BLaER1 (cell line): ENCODE measurements around the gene EPHA7.

Source experiments
- H3K27ac ChIP-seq: shearing (Covaris generic); formaldehyde crosslinking; 2 replicates; pipeline ENCODE4 v1.8.1; 2022
- H3K27me3 ChIP-seq: shearing (Covaris generic); formaldehyde crosslinking; 2 replicates; pipeline ENCODE4 v1.8.1; 2022
- H3K36me3 ChIP-seq: shearing (Covaris generic); formaldehyde crosslinking; 2 replicates; pipeline ENCODE4 v1.8.1; 2022
- H3K4me1 ChIP-seq: shearing (Covaris generic); formaldehyde crosslinking; 2 replicates; pipeline ENCODE4 v1.8.1; 2022
- H3K4me2 ChIP-seq: shearing (Covaris generic); formaldehyde crosslinking; 2 replicates; pipeline ENCODE4 v1.8.1; 2022
- H3K4me3 ChIP-seq: shearing (Covaris generic); formaldehyde crosslinking; 2 replicates; pipeline ENCODE4 v1.8.1; 2022
- H3K9ac ChIP-seq: shearing (Covaris generic); formaldehyde crosslinking; 2 replicates; pipeline ENCODE4 v1.8.1; 2022
- H3K9me3 ChIP-seq: shearing (Covaris generic); formaldehyde crosslinking; 2 replicates; pipeline ENCODE4 v1.8.1; 2022
- H4K20me1 ChIP-seq: shearing (Covaris generic); formaldehyde crosslinking; 2 replicates; pipeline ENCODE4 v1.8.1; 2022
- Cebpa-rat ChIP-seq: shearing (Covaris generic); IDR thresholded peaks from 2 replicates; pipeline ENCODE4 v1.8.1; 2022

EPHA7 gene

DNA sequence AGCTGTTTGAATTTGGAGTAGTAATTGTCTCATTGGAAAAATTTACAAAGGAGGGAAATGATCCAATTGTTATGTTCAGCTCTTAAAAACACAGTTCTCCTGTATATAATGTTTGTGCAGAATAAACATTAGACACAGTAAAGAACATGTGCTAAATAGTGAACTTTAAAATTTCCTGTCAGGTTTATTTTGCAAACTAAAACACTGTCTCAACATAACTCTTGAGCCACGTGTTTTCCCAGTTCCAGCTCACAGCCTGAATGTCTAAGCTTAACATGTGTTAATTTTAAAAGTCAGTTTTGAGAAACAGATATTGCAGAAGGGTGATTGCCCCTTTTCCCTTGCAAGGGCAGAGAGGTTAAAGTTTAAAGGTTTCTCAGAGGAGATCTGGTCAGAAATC lies 20.6 kb downstream of the EPHA7 start:
- Histone ChIP-seq H3K4me3 (no peak overlapping the region), H4K20me1 (no peaks in the 10 kb centered on the region), H3K27ac (no peak overlapping the region), H3K4me2 (no peak overlapping the region), H3K4me1 (no peaks in the 10 kb centered on the region), H3K9ac (no peak overlapping the region), H3K9me3 (no peaks in the 10 kb centered on the region), H3K27me3 (no peaks in the 10 kb centered on the region), H3K36me3 (no peaks in the 10 kb centered on the region)
- no peak for TF ChIP-seq Cebpa-rat

DNA sequence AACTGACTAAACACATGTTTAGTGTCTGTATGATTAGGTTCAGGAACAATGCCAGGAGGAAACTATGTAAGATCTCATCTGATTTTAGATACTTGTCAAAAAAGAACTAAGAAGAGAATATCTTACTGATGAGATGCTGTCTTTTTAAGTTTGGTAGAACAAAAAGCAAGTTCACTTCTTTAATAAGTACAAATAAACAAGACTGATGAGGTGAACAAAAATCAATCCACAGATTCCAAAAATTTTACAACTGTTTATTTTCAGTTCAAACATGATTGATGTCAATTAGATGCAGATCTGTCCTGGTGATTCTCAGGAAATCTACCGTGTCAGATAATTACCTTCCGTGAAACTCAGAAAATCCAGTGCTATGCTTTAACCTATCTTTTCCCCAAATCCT lies 24.9 kb downstream of the EPHA7 start:
- H3K9ac ChIP-seq, result no peak overlapping the region
- H3K27me3 ChIP-seq, result no peaks in the 10 kb centered on the region

DNA sequence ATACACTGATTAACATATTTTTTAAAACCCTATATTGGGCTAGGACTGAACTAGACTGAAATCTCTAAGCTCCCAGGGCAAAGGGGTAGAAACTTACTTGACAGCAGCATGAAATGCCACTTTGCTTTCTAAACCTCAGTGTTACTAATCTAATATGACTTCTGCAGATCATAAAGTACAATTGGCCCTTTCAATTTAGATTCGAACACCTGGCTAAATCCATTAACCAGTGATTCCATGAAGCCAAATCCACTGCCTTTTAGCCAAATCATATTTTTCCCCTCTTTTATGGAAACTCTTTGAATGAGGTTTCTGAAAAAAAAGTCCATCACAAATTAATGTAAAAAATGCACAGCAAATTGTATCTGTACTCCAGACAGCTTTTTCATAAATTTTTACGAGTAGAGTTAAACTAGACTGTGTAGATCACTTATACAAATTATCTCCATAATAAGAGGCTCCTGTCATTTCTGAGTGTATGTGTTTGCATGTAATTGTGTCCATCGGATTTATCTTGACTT lies 25.7 kb downstream of the EPHA7 start:
- Histone ChIP-seq H3K4me3 (no peak overlapping the region), H3K9me3 (no peaks in the 10 kb centered on the region), H3K9ac (no peak overlapping the region), H3K36me3 (no peaks in the 10 kb centered on the region), H3K27me3 (no peaks in the 10 kb centered on the region), H3K4me2 (no peak overlapping the region), H3K4me1 (no peaks in the 10 kb centered on the region), H4K20me1 (no peaks in the 10 kb centered on the region), H3K27ac (no peak overlapping the region)
- TF ChIP-seq Cebpa-rat, result no peak

More for the DNA sequence above, 24.9 kb downstream of the EPHA7 start:
- H3K4me1 ChIP-seq, result no peaks in the 10 kb centered on the region
- H3K27ac ChIP-seq, result no peak overlapping the region
- no peak for TF ChIP-seq Cebpa-rat
- no peak overlapping the region for H3K4me3 ChIP-seq
- H3K36me3 ChIP-seq, result no peaks in the 10 kb centered on the region
- no peaks in the 10 kb centered on the region for H4K20me1 ChIP-seq
- H3K9me3 ChIP-seq, result no peaks in the 10 kb centered on the region
- H3K4me2 ChIP-seq, result no peak overlapping the region

DNA sequence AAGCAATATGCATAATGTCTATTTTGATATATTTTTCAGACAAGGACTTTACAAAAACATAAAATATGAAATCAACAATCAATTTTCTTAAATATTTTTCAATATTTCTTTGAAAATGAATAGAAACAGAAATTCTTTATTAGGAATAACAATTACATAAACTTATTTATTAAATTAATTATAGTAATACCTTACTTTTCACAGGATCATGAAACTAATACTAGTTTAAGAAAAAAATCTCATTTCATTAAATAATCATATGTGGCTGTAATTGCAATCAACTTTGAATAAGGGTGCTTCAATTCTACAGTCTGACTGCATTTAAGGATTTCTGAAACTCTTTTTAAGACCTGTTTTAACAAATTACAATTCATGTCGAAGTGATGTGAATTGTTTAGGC lies 26.6 kb downstream of the EPHA7 start:
- Histone ChIP-seq H3K27me3 (no peaks in the 10 kb centered on the region), H3K27ac (no peak overlapping the region)

DNA sequence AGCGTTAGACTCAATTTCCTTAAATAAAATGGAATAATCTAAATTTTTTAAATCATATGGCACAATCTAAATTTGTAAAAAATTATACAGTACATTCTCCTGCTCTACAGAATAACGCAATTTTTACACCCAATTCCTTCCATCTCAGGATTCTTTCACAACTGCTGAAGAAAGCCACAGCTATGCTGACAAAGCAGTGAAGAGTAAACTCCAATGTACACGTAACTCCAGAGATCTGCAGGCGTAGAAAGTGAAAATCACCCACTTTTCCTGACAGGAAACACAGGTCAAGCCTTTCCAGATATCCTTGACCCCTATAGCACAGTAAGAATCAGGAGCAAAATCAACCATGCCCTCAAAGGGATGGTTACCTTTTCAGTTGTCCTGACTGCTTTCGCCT lies 27.4 kb downstream of the EPHA7 start:
- Histone ChIP-seq H3K9me3 (no peaks in the 10 kb centered on the region), H3K4me1 (no peaks in the 10 kb centered on the region), H3K27ac (no peak overlapping the region), H4K20me1 (no peaks in the 10 kb centered on the region), H3K36me3 (no peaks in the 10 kb centered on the region), H3K9ac (no peak overlapping the region), H3K4me3 (no peak overlapping the region), H3K4me2 (no peak overlapping the region), H3K27me3 (no peaks in the 10 kb centered on the region)
- no peak for TF ChIP-seq Cebpa-rat

More for the DNA sequence above, 26.6 kb downstream of the EPHA7 start:
- no peak overlapping the region for H3K9ac ChIP-seq
- no peaks in the 10 kb centered on the region for H3K9me3 ChIP-seq
- H3K4me3 ChIP-seq, result no peak overlapping the region
- no peak overlapping the region for H3K4me2 ChIP-seq
- H3K36me3 ChIP-seq, result no peaks in the 10 kb centered on the region
- no peaks in the 10 kb centered on the region for H4K20me1 ChIP-seq
- no peaks in the 10 kb centered on the region for H3K4me1 ChIP-seq
- TF ChIP-seq Cebpa-rat, result no peak

DNA sequence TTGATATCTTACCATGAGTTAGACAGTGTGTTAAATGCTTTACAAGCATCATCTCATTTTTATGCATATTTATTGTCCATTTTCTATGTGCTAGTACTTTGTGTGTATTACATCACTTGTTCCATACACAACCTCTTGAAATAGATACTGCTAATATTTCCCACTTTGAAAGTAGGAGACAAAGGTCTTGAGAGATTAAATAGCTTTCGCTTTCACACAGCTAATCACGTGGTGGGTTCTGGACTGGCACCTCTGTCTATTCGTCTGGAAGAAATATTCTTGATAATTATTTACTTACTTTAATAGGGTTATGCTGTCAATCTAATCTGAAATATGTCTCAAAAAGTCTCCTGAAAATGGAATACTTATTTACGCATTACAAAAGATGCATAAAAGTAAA lies 30.2 kb downstream of the EPHA7 start:
- TF ChIP-seq Cebpa-rat, result no peak
- Histone ChIP-seq H3K36me3 (no peaks in the 10 kb centered on the region), H3K9me3 (no peaks in the 10 kb centered on the region), H3K4me3 (no peak overlapping the region), H3K4me2 (no peak overlapping the region), H3K9ac (no peak overlapping the region), H3K27me3 (no peaks in the 10 kb centered on the region), H4K20me1 (no peaks in the 10 kb centered on the region), H3K27ac (no peak overlapping the region), H3K4me1 (no peaks in the 10 kb centered on the region)

DNA sequence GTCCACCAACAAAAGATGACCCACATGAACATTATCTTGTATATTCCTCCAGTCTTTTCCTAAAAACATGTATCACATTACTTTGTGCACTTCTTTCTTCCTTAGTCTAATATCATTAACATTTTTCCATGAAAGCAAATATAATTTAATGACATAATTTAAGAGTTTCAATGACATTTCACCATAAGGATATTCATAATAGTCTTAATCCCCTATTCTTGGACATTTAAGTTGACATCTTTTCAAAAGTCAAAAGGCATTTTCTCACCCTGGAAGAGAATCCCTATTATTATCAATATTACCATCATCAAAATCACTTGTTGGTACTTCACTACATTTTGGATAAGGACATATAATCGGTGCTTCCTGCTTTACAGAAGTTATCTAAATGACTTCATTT lies 31.3 kb downstream of the EPHA7 start:
- H4K20me1 ChIP-seq, result no peaks in the 10 kb centered on the region
- H3K27ac ChIP-seq, result no peak overlapping the region
- no peak overlapping the region for H3K4me2 ChIP-seq
- no peaks in the 10 kb centered on the region for H3K27me3 ChIP-seq
- no peak overlapping the region for H3K4me3 ChIP-seq
- no peaks in the 10 kb centered on the region for H3K4me1 ChIP-seq
- H3K9me3 ChIP-seq, result no peaks in the 10 kb centered on the region
- no peak overlapping the region for H3K9ac ChIP-seq
- no peaks in the 10 kb centered on the region for H3K36me3 ChIP-seq
- TF ChIP-seq Cebpa-rat, result no peak

DNA sequence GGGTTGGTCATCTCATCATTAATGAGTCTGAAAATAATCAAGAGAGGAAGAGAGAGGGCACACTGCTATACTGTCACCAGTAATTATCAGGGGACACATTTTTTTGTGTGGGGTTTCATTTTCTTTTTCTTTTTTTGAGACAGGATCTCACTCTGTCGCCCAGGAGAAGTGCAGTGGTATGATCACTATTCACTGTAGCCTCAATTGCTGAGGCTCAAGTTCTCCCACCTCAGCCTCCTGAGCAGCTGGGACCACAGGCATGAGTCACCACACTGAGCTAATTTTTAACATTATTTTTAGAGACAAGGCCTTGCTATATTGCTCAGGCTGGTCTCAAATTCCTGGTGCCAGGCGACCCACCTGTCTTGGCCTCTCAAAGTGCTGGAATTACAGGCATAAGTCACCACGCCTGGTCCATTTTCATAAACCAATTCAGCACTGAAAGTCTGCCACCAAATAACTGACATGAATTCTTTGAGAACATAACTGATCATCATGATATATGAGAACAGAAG lies 43.3 kb downstream of the EPHA7 start:
- no peak overlapping the region for H3K4me2 ChIP-seq
- H3K36me3 ChIP-seq, result no peaks in the 10 kb centered on the region

DNA sequence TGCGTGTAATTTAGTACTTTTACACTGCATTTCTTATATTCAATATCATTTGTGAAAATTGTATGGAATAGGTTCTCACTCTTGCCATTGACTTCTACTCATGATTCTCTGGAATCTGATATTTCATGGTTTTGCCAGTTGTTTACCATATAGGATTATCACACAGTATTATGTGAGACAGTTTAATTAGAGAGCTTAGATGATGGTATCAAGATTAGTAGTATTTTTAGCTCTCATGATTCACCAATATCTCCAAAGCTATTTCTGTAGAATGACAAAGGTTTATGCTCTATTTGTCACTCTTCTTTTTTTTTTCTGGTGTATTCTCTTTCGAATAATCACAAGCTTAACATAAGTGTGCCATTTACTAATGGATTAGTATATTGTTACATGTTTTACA lies 45.9 kb downstream of the EPHA7 start:
- Histone ChIP-seq H3K4me3 (no peak overlapping the region), H4K20me1 (no peaks in the 10 kb centered on the region), H3K4me1 (peaks cover 4% of the 10 kb centered on the region; the same call in 1 of the 2 replicates), H3K9ac (no peak overlapping the region), H3K4me2 (no peak overlapping the region), H3K27me3 (no peaks in the 10 kb centered on the region), H3K36me3 (no peaks in the 10 kb centered on the region), H3K9me3 (no peaks in the 10 kb centered on the region), H3K27ac (no peak overlapping the region)
- TF ChIP-seq Cebpa-rat, result no peak

More for the DNA sequence above, 43.3 kb downstream of the EPHA7 start:
- Histone ChIP-seq H4K20me1 (no peaks in the 10 kb centered on the region), H3K27ac (no peak overlapping the region), H3K27me3 (no peaks in the 10 kb centered on the region), H3K9ac (no peak overlapping the region), H3K9me3 (no peaks in the 10 kb centered on the region), H3K4me1 (peaks cover 4% of the 10 kb centered on the region; the same call in 1 of the 2 replicates), H3K4me3 (no peak overlapping the region)
- TF ChIP-seq Cebpa-rat, result no peak

DNA sequence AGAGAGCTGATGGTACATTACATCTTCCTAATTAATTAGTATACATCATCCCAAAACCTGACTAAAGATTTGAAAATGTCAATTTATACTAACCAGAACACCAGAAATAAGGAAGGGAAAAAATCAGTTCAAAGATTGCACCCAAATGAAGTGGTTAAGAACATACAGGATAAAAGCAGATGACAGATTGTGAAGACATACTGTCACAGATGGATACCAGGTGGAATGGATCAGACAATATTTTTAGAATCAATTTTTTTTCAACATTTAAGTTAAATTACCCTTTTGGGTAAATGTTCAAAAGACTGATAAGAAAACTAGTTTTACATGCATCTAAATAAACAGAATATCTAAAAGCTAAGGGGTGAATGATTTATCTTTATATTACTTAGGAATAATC lies 47.6 kb downstream of the EPHA7 start:
- Histone ChIP-seq H3K9ac (no peak overlapping the region), H3K27ac (no peak overlapping the region), H3K4me2 (no peak overlapping the region), H3K4me3 (no peak overlapping the region), H3K36me3 (no peaks in the 10 kb centered on the region), H3K27me3 (no peaks in the 10 kb centered on the region), H4K20me1 (no peaks in the 10 kb centered on the region), H3K4me1 (peaks cover 4% of the 10 kb centered on the region; the same call in 1 of the 2 replicates), H3K9me3 (no peaks in the 10 kb centered on the region)
- no peak for TF ChIP-seq Cebpa-rat
